Osteocyte (in vitro differentiated cells): Measurements from ENCODE around the gene ST3GAL3. TPM values are rescaled to one million over a fixed set of nuclear protein-coding genes. Genes with fewer than 3 reads are reported as not detected.

Source experiments
- DNase-seq: peaks from one replicate; pipeline ENCODE4 v3.0.0; 2021; ENCODE audit warnings: mixed read lengths; ENCODE audit not compliant: unreplicated experiment; ENCODE audit errors: extremely low spot score
- H3K27ac Mint-ChIP-seq: one replicate; pipeline ENCODE4 v1.8.0; 2021; ENCODE audit warnings: mild to moderate bottlenecking, mixed read lengths; ENCODE audit not compliant: unreplicated experiment
- H3K27me3 Mint-ChIP-seq: one replicate; pipeline ENCODE4 v1.8.0; 2021; ENCODE audit warnings: mixed read lengths; ENCODE audit not compliant: unreplicated experiment
- H3K36me3 Mint-ChIP-seq: one replicate; pipeline ENCODE4 v1.8.0; 2021; ENCODE audit warnings: mixed read lengths; ENCODE audit not compliant: unreplicated experiment
- H3K4me1 Mint-ChIP-seq: one replicate; pipeline ENCODE4 v1.8.0; 2021; ENCODE audit warnings: mixed read lengths; ENCODE audit not compliant: unreplicated experiment
- H3K4me3 Mint-ChIP-seq: one replicate; pipeline ENCODE4 v1.8.0; 2021; ENCODE audit warnings: mild to moderate bottlenecking, moderate library complexity, mixed read lengths; ENCODE audit not compliant: unreplicated experiment
- H3K9me3 Mint-ChIP-seq: one replicate; pipeline ENCODE4 v1.8.0; 2021; ENCODE audit warnings: mixed read lengths; ENCODE audit not compliant: unreplicated experiment
- CTCF ChIP-seq: fragments of 200-600 bp; sonication (generic); IDR thresholded peaks from 2 replicates; pipeline ENCODE4 v1.5.0; 2021; ENCODE audit warnings: antibody characterized with exemption, mild to moderate bottlenecking, moderate library complexity
- long read RNA-seq: library from polyadenylated mRNA; unstranded; transcript quantifications from one replicate; pipeline ENCODE4 v2.0.0, GENCODE V29; 2021
- total RNA-seq: library from RNA; stranded (reverse); gene quantifications from 2 replicates; pipeline ENCODE4 v1.2.1, GENCODE V29; 2021

The ST3GAL3 gene
- total RNA-seq = 23.5 and 26.4 TPM in 2 replicates
- long read RNA-seq, partial matches to known transcripts = 11 of 30 reads
- long read RNA-seq, other reads (novel, unspliced or antisense) = 11 of 30 reads

- no peaks in the 10 kb centered on the region for H3K27me3 Mint-ChIP-seq
- H3K9me3 Mint-ChIP-seq = no peaks in the 10 kb centered on the region
- H3K4me1 Mint-ChIP-seq = peaks cover 43% of the 10 kb centered on the region
- peak within 1 kb of the TSS; percentile 90 for H3K4me3 Mint-ChIP-seq
- no peak for TF ChIP-seq CTCF
- peak; percentile 96 for DNase-seq
- peaks cover 18% of the 10 kb centered on the region for H3K36me3 Mint-ChIP-seq
- peak within 1 kb of the TSS; percentile 86 for H3K27ac Mint-ChIP-seq
These were observed at the start of gene ST3GAL3 for GRCh38 chr1:43707190-43708001. TSS of gene ST3GAL3 (plus strand) at chr1:43707536. CDS start at chr1:43736263, 28,727 bp downstream.

- no peak for DNase-seq
- no peak for TF ChIP-seq CTCF
- Mint-ChIP-seq H3K27ac (no peak overlapping the region), H3K36me3 (peaks cover 59% of the 10 kb centered on the region), H3K4me3 (no peak overlapping the region), H3K27me3 (no peaks in the 10 kb centered on the region), H3K4me1 (no peaks in the 10 kb centered on the region), H3K9me3 (no peaks in the 10 kb centered on the region)
These were observed 47.8 kb upstream of the ST3GAL3 start for GRCh38 chr1:43659212-43660166.

GRCh38 chr1:43660355-43660754, 47.0 kb upstream of the ST3GAL3 start:
- Mint-ChIP-seq H3K27ac (no peak overlapping the region), H3K27me3 (no peaks in the 10 kb centered on the region), H3K4me1 (no peaks in the 10 kb centered on the region), H3K4me3 (no peak overlapping the region), H3K9me3 (no peaks in the 10 kb centered on the region), H3K36me3 (peaks cover 62% of the 10 kb centered on the region)
- TF ChIP-seq CTCF = no peak
- no peak for DNase-seq

GRCh38 chr1:43664369-43664768, 43.0 kb upstream of the ST3GAL3 start:
- no peaks in the 10 kb centered on the region for H3K27me3 Mint-ChIP-seq
- H3K4me1 Mint-ChIP-seq = no peaks in the 10 kb centered on the region
- no peak for TF ChIP-seq CTCF
- no peak overlapping the region for H3K27ac Mint-ChIP-seq
- H3K4me3 Mint-ChIP-seq = no peak overlapping the region
- peaks cover 80% of the 10 kb centered on the region for H3K36me3 Mint-ChIP-seq
- no peaks in the 10 kb centered on the region for H3K9me3 Mint-ChIP-seq
- no peak for DNase-seq
